Esophagus muscularis mucosa (tissue), 4 donors: ENCODE data around the gene OR4E2. TPM values are rescaled to one million over a fixed set of nuclear protein-coding genes. Genes with fewer than 3 reads are reported as not detected.

Experiments
- DNase-seq: peaks from one replicate; pipeline ENCODE4 v3.0.0-alpha.2; 2017; ENCODE audit errors: extremely low spot score
- H3K27ac ChIP-seq, 4 donors: fragments of 200-600 bp; sonication (generic); replicated peaks in 1 of 4; 1 replicate in 3 of 4; 2 replicates in 1 of 4; pipeline ENCODE4 v1.5.1; 2016 to 2019; ENCODE audit warnings: mild to moderate bottlenecking in 1 of 4
- H3K27me3 ChIP-seq, 4 donors: fragments of 200-600 bp; sonication (generic); one replicate each; pipeline versions ENCODE4 v1.5.1 to v1.6.0; 2016 to 2019
- H3K36me3 ChIP-seq, 4 donors: fragments of 200-600 bp; sonication (generic); one replicate each; pipeline ENCODE4 v1.5.1; 2016 to 2019
- H3K4me1 ChIP-seq, 4 donors: fragments of 200-600 bp; sonication (generic); one replicate each; pipeline ENCODE4 v1.5.1; 2016 to 2019
- H3K4me3 ChIP-seq, 4 donors: fragments of 200-600 bp; sonication (generic); 1 replicate in 2 of 4; 2 replicates in 2 of 4; pipeline ENCODE4 v1.5.1; 2016 to 2019; ENCODE audit warnings: mild to moderate bottlenecking in 4 of 4, moderate library complexity in 1 of 4
- H3K9me3 ChIP-seq, 4 donors: fragments of 200-600 bp; sonication (generic); 1 replicate in 3 of 4; 2 replicates in 1 of 4; pipeline ENCODE4 v1.5.1; 2016 to 2019
- EP300 ChIP-seq: sonication (generic); formaldehyde crosslinking; IDR thresholded peaks from one replicate; pipeline ENCODE4 v1.6.1; 2017; ENCODE audit warnings: antibody characterized with exemption
- POLR2A ChIP-seq: fragments of 450-650 bp; IDR thresholded peaks from one replicate; pipeline ENCODE4 v1.6.1; 2017; ENCODE audit warnings: antibody characterized with exemption, moderate library complexity, mild to moderate bottlenecking, low read depth
- POLR2AphosphoS5 ChIP-seq, 2 donors: sonication (generic); formaldehyde crosslinking; IDR thresholded peaks; one replicate each; pipeline ENCODE4 v1.6.1; 2017; ENCODE audit warnings: antibody characterized with exemption in 2 of 2
- WGBS: methylation state at CpG from one replicate; pipeline ENCODE4 v1.1.5; 2018; 5-methylcytosine and 5-hydroxymethylcytosine counted together
- intact Hi-C: fragments of 100-400 bp; cut with DNase I; formaldehyde crosslinking; loops from one replicate; pipeline ENCODE4 v1.15.1; 2023
- total RNA-seq, 4 donors: library from RNA; depleted of rRNA; stranded (reverse); fragments of >200 nt; gene quantifications; one replicate each; pipeline versions ENCODE4 v1.1.0 to v1.2.1, GENCODE V29; 2016
- TF ChIP-seq, protein P1 (sequence below), 3 experiments: fragments of 200-600 bp in 2 of 3; fragments of 450-650 bp in 1 of 3; sonication (generic) in 2 of 3; IDR thresholded peaks; one replicate each; pipeline ENCODE4 v1.5.1; 2017 to 2019; ENCODE audit warnings: antibody characterized with exemption in 3 of 3, mild to moderate bottlenecking in 2 of 3, moderate library complexity in 1 of 3

Gene OR4E2
- total RNA-seq, 4 donors from 2014 or later: not detected

DNA sequence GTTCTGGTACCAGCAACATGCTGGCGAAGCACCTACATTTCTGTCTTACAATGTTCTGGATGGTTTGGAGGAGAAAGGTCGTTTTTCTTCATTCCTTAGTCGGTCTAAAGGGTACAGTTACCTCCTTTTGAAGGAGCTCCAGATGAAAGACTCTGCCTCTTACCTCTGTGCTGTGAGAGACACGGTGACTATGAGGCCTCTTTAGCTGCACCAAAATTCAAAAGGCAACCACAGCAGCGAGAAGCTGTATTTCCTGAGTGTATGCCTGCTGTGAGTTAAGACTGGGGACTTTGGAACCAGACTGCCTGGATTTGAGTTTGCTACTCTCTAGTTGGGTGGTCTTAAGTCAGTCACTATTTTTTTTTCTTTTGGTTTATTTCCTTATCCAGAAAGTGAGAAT lies 10.2 kb upstream of the OR4E2 start:
- Histone ChIP-seq H3K4me1 (no peaks in the 10 kb centered on the region), H3K36me3 (no peaks in the 10 kb centered on the region), H3K27me3 (peaks cover 0 to 3% (median 0%) of the 10 kb centered on the region in 4 donors), H3K9me3 (no peaks in the 10 kb centered on the region), H3K4me3 (no peak overlapping the region), H3K27ac (no peak overlapping the region)
- TF ChIP-seq POLR2AphosphoS5 (IDR thresholded peaks at IDR 0.05): no peak
- TF ChIP-seq EP300: no peak
- TF ChIP-seq POLR2A: no peak
- TF ChIP-seq, protein P1, sequence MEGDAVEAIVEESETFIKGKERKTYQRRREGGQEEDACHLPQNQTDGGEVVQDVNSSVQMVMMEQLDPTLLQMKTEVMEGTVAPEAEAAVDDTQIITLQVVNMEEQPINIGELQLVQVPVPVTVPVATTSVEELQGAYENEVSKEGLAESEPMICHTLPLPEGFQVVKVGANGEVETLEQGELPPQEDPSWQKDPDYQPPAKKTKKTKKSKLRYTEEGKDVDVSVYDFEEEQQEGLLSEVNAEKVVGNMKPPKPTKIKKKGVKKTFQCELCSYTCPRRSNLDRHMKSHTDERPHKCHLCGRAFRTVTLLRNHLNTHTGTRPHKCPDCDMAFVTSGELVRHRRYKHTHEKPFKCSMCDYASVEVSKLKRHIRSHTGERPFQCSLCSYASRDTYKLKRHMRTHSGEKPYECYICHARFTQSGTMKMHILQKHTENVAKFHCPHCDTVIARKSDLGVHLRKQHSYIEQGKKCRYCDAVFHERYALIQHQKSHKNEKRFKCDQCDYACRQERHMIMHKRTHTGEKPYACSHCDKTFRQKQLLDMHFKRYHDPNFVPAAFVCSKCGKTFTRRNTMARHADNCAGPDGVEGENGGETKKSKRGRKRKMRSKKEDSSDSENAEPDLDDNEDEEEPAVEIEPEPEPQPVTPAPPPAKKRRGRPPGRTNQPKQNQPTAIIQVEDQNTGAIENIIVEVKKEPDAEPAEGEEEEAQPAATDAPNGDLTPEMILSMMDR (IDR thresholded peaks at IDR 0.05): no peak
- no peak for DNase-seq
- 64% methylated on average over 5 of the region's 5 CpGs for WGBS
- intact Hi-C loops: no loop called here

DNA sequence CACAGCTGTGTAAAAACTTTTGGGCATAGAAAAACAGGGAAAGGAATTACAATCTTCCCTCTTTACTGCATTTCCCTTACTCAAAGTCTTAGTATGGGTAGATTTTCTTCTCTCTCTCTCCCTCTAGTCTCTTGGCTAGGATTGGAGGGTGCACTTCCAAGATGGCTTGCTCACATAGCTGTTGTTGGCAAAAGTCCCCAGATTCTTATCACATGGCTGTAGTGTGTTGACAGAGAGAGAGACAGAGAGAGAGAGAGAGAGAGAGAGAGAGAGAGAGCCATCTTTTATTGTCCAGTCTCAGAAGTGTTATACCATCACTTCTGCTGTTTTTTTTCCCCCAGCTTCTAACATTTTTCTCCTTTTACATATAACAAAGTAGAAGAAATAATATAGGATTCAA lies 6.3 kb upstream of the OR4E2 start:
- Histone ChIP-seq H3K27me3 (peaks cover 0 to 3% (median 0%) of the 10 kb centered on the region in 4 donors), H3K4me1 (no peaks in the 10 kb centered on the region), H3K36me3 (no peaks in the 10 kb centered on the region), H3K4me3 (no peak overlapping the region), H3K9me3 (no peaks in the 10 kb centered on the region), H3K27ac (no peak overlapping the region)
- DNase-seq: no peak
- TF ChIP-seq POLR2A (no peak), POLR2AphosphoS5 (IDR thresholded peaks at IDR 0.05) (no peak), EP300 (no peak)
- TF ChIP-seq, protein P1 (IDR thresholded peaks at IDR 0.05): no peak
- intact Hi-C loops: no loop called here

DNA sequence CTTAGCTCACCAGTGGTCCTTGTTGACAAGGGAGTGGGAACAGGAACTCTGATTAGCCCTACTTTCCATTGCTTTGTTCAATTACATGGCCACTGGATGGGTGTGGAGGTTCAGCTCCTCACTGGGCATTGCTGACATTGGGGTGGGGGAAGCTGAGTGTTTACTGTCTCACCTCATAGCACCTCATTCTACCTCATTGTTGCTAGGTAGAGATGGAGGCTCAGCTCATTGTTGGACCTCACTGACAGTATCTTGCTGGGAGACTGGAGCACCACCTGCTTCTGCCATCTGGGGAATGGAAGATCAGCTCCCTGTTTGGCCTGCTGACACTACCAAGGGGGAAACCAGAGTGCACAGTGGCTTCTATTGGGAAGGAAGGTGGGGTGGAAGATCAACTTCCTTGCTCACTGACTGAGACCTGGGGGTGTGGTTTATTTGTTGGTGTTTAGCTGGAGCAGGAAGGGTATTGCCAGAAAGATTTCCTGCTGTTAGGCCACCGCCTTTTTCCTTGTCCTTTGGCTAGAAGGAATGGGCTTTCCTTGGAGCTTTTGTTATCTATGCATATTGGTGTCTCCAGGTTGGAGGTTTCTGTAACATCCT lies 1.3 kb upstream of the OR4E2 start:
- Histone ChIP-seq H3K4me3 (no peak overlapping the region), H3K9me3 (no peaks in the 10 kb centered on the region), H3K27ac (no peak overlapping the region), H3K4me1 (no peaks in the 10 kb centered on the region), H3K27me3 (no peaks in the 10 kb centered on the region), H3K36me3 (no peaks in the 10 kb centered on the region)
- 55% methylated on average over 1 of the region's 1 CpG for WGBS
- TF ChIP-seq POLR2A (no peak), EP300 (no peak), POLR2AphosphoS5 (IDR thresholded peaks at IDR 0.05) (no peak)
- TF ChIP-seq, protein P1 (IDR thresholded peaks at IDR 0.05): no peak
- intact Hi-C loops: no loop called here
- DNase-seq: no peak

DNA sequence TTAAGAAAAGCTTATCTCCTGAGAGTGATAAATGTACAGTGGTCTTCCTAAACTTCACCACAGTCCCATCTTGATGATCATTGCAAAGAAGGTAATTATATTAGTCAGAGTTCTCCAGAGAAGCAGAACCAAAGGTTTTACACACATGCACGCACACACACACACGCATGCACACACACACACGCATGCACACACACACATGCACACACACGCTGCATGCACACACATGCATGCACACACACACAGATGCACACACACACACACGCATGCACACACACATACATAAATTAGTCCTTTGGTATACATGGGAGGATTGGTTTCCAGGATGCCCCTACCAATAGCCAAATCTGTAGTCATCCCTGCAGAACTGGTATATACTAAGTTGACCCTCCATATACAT lies 580 bp downstream of the OR4E2 start:
- intact Hi-C loops: no loop called here
- H3K9me3 ChIP-seq: no peaks in the 10 kb centered on the region
- TF ChIP-seq POLR2A: no peak
- no peak for TF ChIP-seq EP300
- TF ChIP-seq POLR2AphosphoS5 (IDR thresholded peaks at IDR 0.05): no peak
- TF ChIP-seq, protein P1 (IDR thresholded peaks at IDR 0.05): no peak
- WGBS: 94% methylated on average over 5 of the region's 5 CpGs
- no peak for DNase-seq
- no peaks in the 10 kb centered on the region for H3K27me3 ChIP-seq
- no peak overlapping the region for H3K4me3 ChIP-seq
- no peaks in the 10 kb centered on the region for H3K36me3 ChIP-seq
- H3K4me1 ChIP-seq: no peaks in the 10 kb centered on the region
- no peak overlapping the region for H3K27ac ChIP-seq

DNA sequence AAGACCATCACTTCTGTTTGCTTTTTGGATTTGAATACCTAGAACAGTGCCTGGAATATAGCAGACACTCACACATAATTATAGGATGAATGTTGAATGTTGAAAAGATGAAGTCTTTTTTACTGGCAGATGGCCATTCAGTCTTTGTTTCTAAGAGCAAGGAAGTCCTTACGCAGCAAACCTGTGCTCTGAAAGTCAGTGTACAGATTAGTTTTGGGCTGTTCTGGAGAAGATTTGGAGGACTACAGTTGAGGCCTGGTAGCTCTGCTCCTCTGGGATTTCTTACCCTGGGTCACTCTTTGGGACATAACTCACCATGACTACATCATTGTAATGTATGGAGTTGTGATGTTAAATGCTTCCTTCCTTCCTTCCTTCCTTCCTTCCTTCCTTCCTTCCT lies 3.3 kb downstream of the OR4E2 start:
- no peak for DNase-seq
- intact Hi-C loops: no loop called here
- H3K9me3 ChIP-seq: no peaks in the 10 kb centered on the region
- TF ChIP-seq, protein P1 (IDR thresholded peaks at IDR 0.05): no peak
- no peak for TF ChIP-seq EP300
- no peak for TF ChIP-seq POLR2AphosphoS5 (IDR thresholded peaks at IDR 0.05)
- TF ChIP-seq POLR2A: no peak
- 80% methylated on average over 1 of the region's 1 CpG for WGBS
- H3K27ac ChIP-seq: no peak overlapping the region
- no peaks in the 10 kb centered on the region for H3K4me1 ChIP-seq
- no peak overlapping the region for H3K4me3 ChIP-seq
- no peaks in the 10 kb centered on the region for H3K27me3 ChIP-seq
- no peaks in the 10 kb centered on the region for H3K36me3 ChIP-seq
